Stomach smooth muscle (tissue), 2 donors: Measurements from ENCODE around the gene CNP.

ENCODE experiments used
- H3K27ac ChIP-seq: one replicate; pipeline ENCODE4 v1.7.0; 2013; ENCODE audit warnings: mild to moderate bottlenecking, low read length, inconsistent platforms
- H3K27me3 ChIP-seq, 2 donors: one replicate each; pipeline ENCODE4 v1.7.0; 2013; ENCODE audit warnings: low read length in 2 of 2; ENCODE audit not compliant: insufficient read depth in 2 of 2, control insufficient read depth in 1 of 2
- H3K36me3 ChIP-seq, 2 donors: one replicate each; pipeline ENCODE4 v1.7.0; 2013; ENCODE audit warnings: low read length in 2 of 2; ENCODE audit not compliant: control insufficient read depth in 2 of 2, insufficient read depth in 2 of 2
- H3K4me1 ChIP-seq: one replicate; pipeline ENCODE4 v1.7.0; 2013; ENCODE audit warnings: low read length; ENCODE audit not compliant: control insufficient read depth, insufficient read depth
- H3K4me3 ChIP-seq, 2 donors: one replicate each; pipeline ENCODE4 v1.7.0; 2013; ENCODE audit warnings: low read length in 2 of 2
- H3K9ac ChIP-seq, 2 donors: one replicate each; pipeline ENCODE4 v1.7.0; 2013; ENCODE audit warnings: low read length in 2 of 2, mild to moderate bottlenecking in 1 of 2
- H3K9me3 ChIP-seq, 2 donors: one replicate each; pipeline ENCODE4 v1.7.0; 2013; ENCODE audit warnings: low read length in 2 of 2; ENCODE audit not compliant: control insufficient read depth in 2 of 2
- donor health status: healthy.
- donor health status: Pancreatic carcinoma.

CNP gene

GRCh38 chr17:41966463-41967140, at the start of gene CNP:
Gene CNP (plus strand): TSS chr17:41966795. CDS start chr17:41966885, 90 bp downstream.
- peaks cover 49% of the 10 kb centered on the region for H3K4me1 ChIP-seq

GRCh38 chr17:41917192-41917591, 49.4 kb upstream of the CNP start:
- Histone ChIP-seq H3K9ac (peak overlapping the region in 1 of 2 donors; percentile 21), H3K4me1 (peaks cover 35% of the 10 kb centered on the region), H3K36me3 (peaks cover 12% of the 10 kb centered on the region in 2 donors), H3K27me3 (no peaks in the 10 kb centered on the region), H3K9me3 (no peaks in the 10 kb centered on the region), H3K27ac (peak overlapping the region; percentile 77), H3K4me3 (peak overlapping the region in 1 of 2 donors; percentile 93)

More at GRCh38 chr17:41966463-41967140, at the start of gene CNP:
- H3K9me3 ChIP-seq, result no peaks in the 10 kb centered on the region
- H3K36me3 ChIP-seq, result peaks cover 9 to 13% of the 10 kb centered on the region in 2 donors
- peak within 1 kb of the TSS; percentile 90 to 91 for H3K9ac ChIP-seq
- peak within 1 kb of the TSS; percentile 78 for H3K27ac ChIP-seq
- H3K4me3 ChIP-seq, result peak within 1 kb of the TSS; percentile 61 to 84
- H3K27me3 ChIP-seq, result no peaks in the 10 kb centered on the region

GRCh38 chr17:41917679-41918313, 48.8 kb upstream of the CNP start:
- no peaks in the 10 kb centered on the region for H3K27me3 ChIP-seq
- peak overlapping the region; percentile 93 to 94 for H3K4me3 ChIP-seq
- peaks cover 35% of the 10 kb centered on the region for H3K4me1 ChIP-seq
- H3K27ac ChIP-seq, result peak overlapping the region; percentile 77
- no peaks in the 10 kb centered on the region for H3K9me3 ChIP-seq
- H3K9ac ChIP-seq, result peak overlapping the region; percentile 80 to 89
- peaks cover 7 to 8% of the 10 kb centered on the region in 2 donors for H3K36me3 ChIP-seq

GRCh38 chr17:41918314-41919164, 48.1 kb upstream of the CNP start, which contains the start of gene ACLY:
Gene ACLY (minus strand): TSS chr17:41918951. CDS start chr17:41913873, 5,078 bp downstream.
- peaks cover under 1 to 1% of the 10 kb centered on the region in 2 donors for H3K36me3 ChIP-seq
- peak within 1 kb of the TSS; percentile 93 to 94 for H3K4me3 ChIP-seq
- H3K4me1 ChIP-seq, result peaks cover 35% of the 10 kb centered on the region
- H3K27ac ChIP-seq, result peak within 1 kb of the TSS; percentile 77
- H3K27me3 ChIP-seq, result no peaks in the 10 kb centered on the region
- H3K9ac ChIP-seq, result peak within 1 kb of the TSS; percentile 80 to 89
- H3K9me3 ChIP-seq, result no peaks in the 10 kb centered on the region

- Histone ChIP-seq H3K27ac (peak overlapping the region; percentile 77), H3K27me3 (no peaks in the 10 kb centered on the region), H3K4me1 (peaks cover 29% of the 10 kb centered on the region), H3K9ac (peak overlapping the region; percentile 66 to 75), H3K36me3 (no peaks in the 10 kb centered on the region), H3K9me3 (no peaks in the 10 kb centered on the region), H3K4me3 (peak overlapping the region; percentile 75 to 93)
Measured at GRCh38 chr17:41919165-41919817, 47.3 kb upstream of the CNP start.

GRCh38 chr17:41919840-41920579, 46.6 kb upstream of the CNP start:
- peak overlapping the region in 1 of 2 donors; percentile 93 for H3K4me3 ChIP-seq
- H3K9ac ChIP-seq, result peak overlapping the region; percentile 66 to 75

GRCh38 chr17:41920580-41920955, 46.0 kb upstream of the CNP start:
- H3K27me3 ChIP-seq, result no peaks in the 10 kb centered on the region
- no peak overlapping the region for H3K4me3 ChIP-seq
- H3K4me1 ChIP-seq, result peaks cover 27% of the 10 kb centered on the region
- no peak overlapping the region for H3K27ac ChIP-seq
- H3K9me3 ChIP-seq, result no peaks in the 10 kb centered on the region
- H3K9ac ChIP-seq, result no peak overlapping the region
- no peaks in the 10 kb centered on the region for H3K36me3 ChIP-seq

More at GRCh38 chr17:41919840-41920579, 46.6 kb upstream of the CNP start:
- peak overlapping the region; percentile 77 for H3K27ac ChIP-seq
- H3K27me3 ChIP-seq, result no peaks in the 10 kb centered on the region
- no peaks in the 10 kb centered on the region for H3K9me3 ChIP-seq
- H3K4me1 ChIP-seq, result peaks cover 27% of the 10 kb centered on the region
- no peaks in the 10 kb centered on the region for H3K36me3 ChIP-seq

GRCh38 chr17:41925991-41926590, 40.5 kb upstream of the CNP start:
- Histone ChIP-seq H3K27ac (no peak overlapping the region), H3K4me3 (no peak overlapping the region), H3K9ac (no peak overlapping the region), H3K4me1 (peaks cover 11% of the 10 kb centered on the region), H3K27me3 (no peaks in the 10 kb centered on the region), H3K9me3 (no peaks in the 10 kb centered on the region), H3K36me3 (no peaks in the 10 kb centered on the region)

- H3K4me3 ChIP-seq, result no peak overlapping the region
- no peak overlapping the region for H3K27ac ChIP-seq
- H3K9ac ChIP-seq, result no peak overlapping the region
- H3K9me3 ChIP-seq, result no peaks in the 10 kb centered on the region
- no peaks in the 10 kb centered on the region for H3K36me3 ChIP-seq
- H3K27me3 ChIP-seq, result no peaks in the 10 kb centered on the region
- H3K4me1 ChIP-seq, result peaks cover 13% of the 10 kb centered on the region
Measured at GRCh38 chr17:41928693-41929251, 37.8 kb upstream of the CNP start.
